H9 (cell line): Measurements from ENCODE around the gene SMTNL2. TPM values are rescaled to one million over a fixed set of nuclear protein-coding genes. Genes with fewer than 3 reads are reported as not detected.
A peak's percentile ranks its signal among the peaks of the same experiment; 100 is the strongest.

Experiments used
- DNase-seq: peaks from one replicate; pipeline ENCODE4 v3.0.0-alpha.2; 2017
- H2AFZ ChIP-seq: one replicate; pipeline ENCODE4 v1.6.1; 2013; ENCODE audit warnings: mild to moderate bottlenecking, low read length, control low read depth, moderate library complexity
- H2AK5ac ChIP-seq: 2 replicates; pipeline ENCODE4 v1.6.1; 2013; ENCODE audit warnings: low read length, control low read depth, mixed read lengths; ENCODE audit not compliant: insufficient read length
- H2BK120ac ChIP-seq: one replicate; pipeline ENCODE4 v1.6.1; 2013; ENCODE audit warnings: low read depth, mild to moderate bottlenecking, low read length, control low read depth, inconsistent platforms; ENCODE audit not compliant: poor library complexity, severe bottlenecking
- H2BK12ac ChIP-seq: 2 replicates; pipeline ENCODE4 v1.6.1; 2013; ENCODE audit warnings: low read length, control low read depth, mixed read lengths, low read depth; ENCODE audit not compliant: insufficient read length
- H2BK15ac ChIP-seq: 2 replicates; pipeline ENCODE4 v1.6.1; 2013; ENCODE audit warnings: low read depth, low read length, control low read depth
- H2BK20ac ChIP-seq: one replicate; pipeline ENCODE4 v1.6.1; 2013; ENCODE audit warnings: low read depth, mild to moderate bottlenecking, low read length, control low read depth, inconsistent platforms; ENCODE audit not compliant: poor library complexity, severe bottlenecking
- H2BK5ac ChIP-seq: 2 replicates; pipeline ENCODE4 v1.6.1; 2013; ENCODE audit warnings: low read length, control low read depth, mixed read lengths; ENCODE audit not compliant: insufficient read length
- H3K14ac ChIP-seq: 2 replicates; pipeline ENCODE4 v1.6.1; 2013; ENCODE audit warnings: low read length, control low read depth; ENCODE audit not compliant: insufficient read depth
- H3K18ac ChIP-seq: 2 replicates; pipeline ENCODE4 v1.6.1; 2013; ENCODE audit warnings: low read depth, mild to moderate bottlenecking, mixed read lengths, low read length, control low read depth; ENCODE audit not compliant: insufficient read length
- H3K23ac ChIP-seq: 2 replicates; pipeline ENCODE4 v1.6.1; 2013; ENCODE audit warnings: low read length, control low read depth, mixed read lengths, low read depth; ENCODE audit not compliant: insufficient read length
- H3K23me2 ChIP-seq: 2 replicates; pipeline ENCODE4 v1.6.1; 2013; ENCODE audit warnings: low read depth, mild to moderate bottlenecking, mixed read lengths, low read length, control low read depth; ENCODE audit not compliant: insufficient read length, poor library complexity, severe bottlenecking
- H3K27ac ChIP-seq: 2 replicates; pipeline ENCODE4 v1.5.1; 2013; ENCODE audit warnings: low read length, control low read depth, mixed read lengths, low read depth; ENCODE audit not compliant: insufficient read length
- H3K27me3 ChIP-seq: 2 replicates; pipeline ENCODE4 v1.6.1; 2013; ENCODE audit warnings: low read length, control low read depth, inconsistent platforms; ENCODE audit not compliant: insufficient read depth
- H3K4ac ChIP-seq: 2 replicates; pipeline ENCODE4 v1.6.1; 2013; ENCODE audit warnings: low read depth, mild to moderate bottlenecking, control low read depth, inconsistent platforms, low read length, moderate library complexity
- H3K4me1 ChIP-seq: 2 replicates; pipeline ENCODE4 v1.6.1; 2013; ENCODE audit warnings: low read length, control low read depth, inconsistent platforms; ENCODE audit not compliant: insufficient read depth
- H3K4me2 ChIP-seq: 2 replicates; pipeline ENCODE4 v1.6.1; 2013; ENCODE audit warnings: low read length, control low read depth, mixed read lengths; ENCODE audit not compliant: insufficient read length, insufficient read depth
- H3K56ac ChIP-seq: 2 replicates; pipeline ENCODE4 v1.6.1; 2013; ENCODE audit warnings: low read depth, mild to moderate bottlenecking, mixed read lengths, low read length, control low read depth; ENCODE audit not compliant: insufficient read length
- H3K79me1 ChIP-seq: 2 replicates; pipeline ENCODE4 v1.6.1; 2013; ENCODE audit warnings: low read depth, mild to moderate bottlenecking, moderate library complexity, low read length, control low read depth, inconsistent platforms; ENCODE audit not compliant: insufficient read depth, poor library complexity, severe bottlenecking
- H3K79me2 ChIP-seq: 2 replicates; pipeline ENCODE4 v1.6.1; 2013; ENCODE audit warnings: low read length, control low read depth, inconsistent platforms; ENCODE audit not compliant: insufficient read depth
- H3K9ac ChIP-seq: 2 replicates; pipeline ENCODE4 v1.6.1; 2013; ENCODE audit warnings: low read length, control low read depth, mixed read lengths; ENCODE audit not compliant: insufficient read length; ENCODE audit errors: extremely low read depth
- H3K9me3 ChIP-seq: one replicate; pipeline ENCODE4 v1.6.1; 2013; ENCODE audit warnings: low read depth, low read length, inconsistent platforms; ENCODE audit not compliant: control insufficient read depth
- H3T11ph ChIP-seq: one replicate; pipeline ENCODE4 v1.6.1; 2013; ENCODE audit warnings: mild to moderate bottlenecking, low read length, control low read depth, inconsistent platforms
- H4K20me1 ChIP-seq: one replicate; pipeline ENCODE4 v1.6.1; 2013; ENCODE audit not compliant: control insufficient read depth, insufficient read length, insufficient read depth
- H4K5ac ChIP-seq: 2 replicates; pipeline ENCODE4 v1.6.1; 2013; ENCODE audit warnings: low read depth, mild to moderate bottlenecking, mixed read lengths, low read length, control low read depth; ENCODE audit not compliant: insufficient read length
- H4K8ac ChIP-seq: replicated peaks from 2 replicates; pipeline ENCODE4 v1.6.1; 2013; ENCODE audit warnings: low read length, control low read depth, mixed read lengths, low read depth; ENCODE audit not compliant: insufficient read length
- H4K91ac ChIP-seq: 2 replicates; pipeline ENCODE4 v1.6.1; 2013; ENCODE audit warnings: low read depth, mild to moderate bottlenecking, moderate library complexity, mixed read lengths, low read length, control low read depth; ENCODE audit not compliant: insufficient read length
- H3K27ac Mint-ChIP-seq, 3 experiments: 2 replicates in 2 of 3; 3 replicates in 1 of 3; pipeline ENCODE4 v1.8.0; 2020 to 2021; ENCODE audit warnings: mixed read lengths in 3 of 3, mild to moderate bottlenecking in 1 of 3, moderate library complexity in 1 of 3
- H3K27me3 Mint-ChIP-seq: 2 replicates; pipeline ENCODE4 v1.8.0; 2021; ENCODE audit warnings: low read depth, mild to moderate bottlenecking, moderate library complexity, mixed read lengths
- H3K36me3 Mint-ChIP-seq, 3 experiments: 2 replicates in 2 of 3; 3 replicates in 1 of 3; pipeline ENCODE4 v1.8.0; 2020 to 2021; ENCODE audit warnings: low read depth in 3 of 3, mixed read lengths in 3 of 3; ENCODE audit not compliant: insufficient read depth in 1 of 3
- H3K4me1 Mint-ChIP-seq, 2 experiments: 2 replicates each; pipeline ENCODE4 v1.8.0; 2020; ENCODE audit warnings: mixed read lengths in 2 of 2
- H3K4me3 Mint-ChIP-seq, 2 experiments: 2 replicates in 1 of 2; 3 replicates in 1 of 2; pipeline ENCODE4 v1.8.0; 2020 to 2021; ENCODE audit warnings: mild to moderate bottlenecking in 2 of 2, mixed read lengths in 2 of 2, moderate library complexity in 1 of 2
- H3K9me3 Mint-ChIP-seq, 2 experiments: 2 replicates in 1 of 2; 3 replicates in 1 of 2; pipeline ENCODE4 v1.8.0; 2020; ENCODE audit warnings: mild to moderate bottlenecking in 2 of 2, mixed read lengths in 2 of 2, moderate library complexity in 1 of 2
- CTCF ChIP-seq: fragments of 200-600 bp; sonication (generic); conservative IDR thresholded peaks from 3 replicates; pipeline ENCODE4 v1.8.0; 2021; ENCODE audit warnings: antibody characterized with exemption, mild to moderate bottlenecking
- WGBS: extraction: QIAGEN DNeasy Blood & Tissue Kit; methylation state at CpG from one replicate; pipeline ENCODE4 v1.1.7; 2013; ENCODE audit warnings: missing lambda C conversion rate, low lambda C conversion rate, mixed read lengths; ENCODE audit not compliant: insufficient read length; ENCODE audit errors: extremely low coverage; 5-methylcytosine and 5-hydroxymethylcytosine counted together
- total RNA-seq: library from RNA; stranded (reverse); gene quantifications from 2 replicates; pipeline ENCODE4 v1.2.1, GENCODE V29; 2021

Gene SMTNL2
- total RNA-seq, 1 experiment from 2014 or later = 0.77 TPM

- Histone ChIP-seq H3K27me3 (no peaks in the 10 kb centered on the region), H3K27ac (no peak overlapping the region), H4K5ac (no peak overlapping the region), H2BK5ac (no peak overlapping the region), H3K79me2 (no peaks in the 10 kb centered on the region), H3K4me1 (peaks cover 3% of the 10 kb centered on the region; the same call in 1 of the 2 replicates), H2AFZ (no peak overlapping the region), H4K8ac (no peak overlapping the region), H3K23ac (no peak overlapping the region), H4K20me1 (no peaks in the 10 kb centered on the region), H3K9me3 (no peaks in the 10 kb centered on the region), H3K18ac (no peak overlapping the region), H3K79me1 (no peaks in the 10 kb centered on the region), H3K56ac (no peak overlapping the region), H3K14ac (peak overlapping the region; percentile 3; the same call in 1 of the 2 replicates), H2BK120ac (no peak overlapping the region), H3K9ac (no peak overlapping the region), H3K4ac (no peak overlapping the region), H3K4me2 (no peak overlapping the region), H2BK15ac (no peak overlapping the region), H2BK20ac (no peak overlapping the region), H3T11ph (no peak overlapping the region), H2AK5ac (no peak overlapping the region), H4K91ac (no peak overlapping the region), H2BK12ac (no peak overlapping the region), H3K23me2 (no peaks in the 10 kb centered on the region)
- DNase-seq = no peak
- peaks cover 0 to 5% of the 10 kb centered on the region in 2 experiments; a peak in 2 of 5 replicates for H3K9me3 Mint-ChIP-seq
- TF ChIP-seq CTCF = no peak
- no peak overlapping the region for H3K27ac Mint-ChIP-seq
- peaks cover 0 to 6% (median 1%) of the 10 kb centered on the region in 3 experiments; a peak in 2 of 7 replicates for H3K36me3 Mint-ChIP-seq
- H3K4me1 Mint-ChIP-seq = peaks cover 32 to 33% of the 10 kb centered on the region in 2 experiments
- H3K27me3 Mint-ChIP-seq = peaks cover 34% of the 10 kb centered on the region
- no CpG with 5 or more reads among the region's 8 CpGs for WGBS
- peak overlapping the region in 1 of 2 experiments; percentile 39; a peak in 1 of 5 replicates for H3K4me3 Mint-ChIP-seq
Observed at GRCh38 chr17:4631431-4631830, 47.1 kb downstream of the SMTNL2 start.
